NCI-H2081 (cell line): ENCODE data around the gene CAMK4.

Source experiments
- DNase-seq, 2 experiments: peaks; one replicate each; lab custom pipeline; 2025; lab: John Stamatoyannopoulos, UW

Gene CAMK4

DNA sequence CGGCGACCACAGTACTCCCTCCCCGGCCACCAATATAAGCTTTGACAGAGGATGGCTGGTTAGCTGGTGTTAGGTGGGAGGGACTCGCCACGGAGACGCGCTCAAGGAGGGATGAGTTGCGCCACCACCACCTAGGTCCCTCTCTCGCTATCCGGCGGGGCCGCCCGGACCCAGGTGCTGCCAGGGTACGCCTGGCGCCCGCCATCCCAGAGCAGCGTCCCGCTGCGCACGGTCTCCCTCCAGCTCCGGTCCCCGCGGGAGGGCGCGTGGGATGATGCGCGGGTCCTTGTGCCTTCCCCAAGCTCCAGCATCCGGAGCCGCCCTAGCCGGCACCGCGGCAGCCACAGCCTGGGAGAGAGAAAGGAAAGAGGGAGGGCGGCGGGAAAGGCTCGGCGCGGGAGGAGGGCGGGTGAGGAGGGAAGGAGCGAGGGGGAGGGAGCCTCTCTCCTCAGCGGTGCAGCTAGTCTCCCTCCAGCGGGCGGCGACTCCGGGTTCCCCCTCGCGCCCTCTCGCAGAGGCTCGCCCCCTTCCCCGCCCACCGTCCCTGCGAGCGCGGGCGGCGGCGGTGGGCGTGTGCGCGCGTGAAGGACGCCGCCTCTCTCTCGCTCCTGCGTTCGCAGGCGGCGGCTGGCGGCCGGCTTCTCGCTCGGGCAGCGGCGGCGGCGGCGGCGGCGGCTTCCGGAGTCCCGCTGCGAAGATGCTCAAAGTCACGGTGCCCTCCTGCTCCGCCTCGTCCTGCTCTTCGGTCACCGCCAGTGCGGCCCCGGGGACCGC lies at the start of gene CAMK4:
Gene CAMK4 (plus strand): TSS at position 598 of the 774 bp plus-strand sequence. CDS start 100 bp downstream, at position 698.
- peak; percentile 67 to 83 for DNase-seq

DNA sequence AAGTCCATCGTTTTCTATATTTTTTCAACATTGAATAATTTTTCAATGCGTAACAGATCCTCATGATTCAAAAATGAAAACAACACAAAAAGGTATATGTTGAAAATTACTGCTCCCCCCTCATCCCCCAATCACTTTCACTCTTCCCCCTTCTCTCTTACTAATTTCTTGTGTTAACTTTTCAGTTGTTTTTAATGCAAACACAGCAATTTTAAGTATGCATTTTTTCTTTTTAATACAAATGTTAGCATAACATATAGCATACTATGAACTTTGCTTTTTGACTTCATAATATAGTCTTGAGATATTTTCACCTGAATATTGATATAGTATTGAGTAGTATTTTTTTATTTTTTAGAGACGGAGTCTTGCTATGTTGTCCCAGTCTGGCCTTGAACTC lies 41.1 kb upstream of the CAMK4 start:
- DNase-seq = no peak

DNA sequence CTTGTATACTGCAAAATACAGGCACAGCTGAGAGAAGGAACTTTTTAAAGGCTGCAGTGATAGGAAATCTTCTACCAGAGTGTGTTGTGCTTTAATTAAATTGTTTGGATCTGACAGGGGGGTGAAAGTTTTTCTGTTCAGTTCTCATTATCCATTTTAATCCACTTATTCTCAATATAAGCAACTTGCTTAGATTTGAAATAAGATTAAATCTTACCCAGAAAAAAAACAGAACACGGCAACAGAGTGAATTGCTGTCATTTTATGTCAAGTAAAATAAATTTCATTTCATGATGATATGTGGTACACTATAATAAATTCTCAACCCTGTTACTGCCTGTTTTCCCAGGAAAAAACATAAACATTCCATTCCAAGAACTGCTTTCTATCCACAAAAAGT lies 37.1 kb upstream of the CAMK4 start:
- no peak for DNase-seq

DNA sequence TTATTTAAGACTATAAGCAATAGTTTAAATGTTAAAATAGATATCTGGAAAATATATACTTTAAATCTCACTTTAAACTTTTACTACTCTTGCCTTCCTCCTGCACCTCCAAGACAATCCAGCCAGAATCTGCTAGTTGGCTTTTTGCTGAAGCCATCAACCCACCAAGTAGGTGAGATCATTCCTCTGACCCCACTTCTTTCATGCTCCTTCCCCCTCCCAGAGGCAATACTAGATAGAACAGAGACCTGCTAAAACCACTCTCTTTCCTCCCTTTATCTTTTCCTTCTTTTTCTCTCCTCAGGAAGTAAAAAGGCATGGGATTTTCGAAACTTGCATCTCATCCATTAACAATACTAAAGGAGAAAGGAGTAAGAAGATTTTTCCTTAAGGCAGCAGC lies 30.1 kb upstream of the CAMK4 start:
- DNase-seq = no peak

DNA sequence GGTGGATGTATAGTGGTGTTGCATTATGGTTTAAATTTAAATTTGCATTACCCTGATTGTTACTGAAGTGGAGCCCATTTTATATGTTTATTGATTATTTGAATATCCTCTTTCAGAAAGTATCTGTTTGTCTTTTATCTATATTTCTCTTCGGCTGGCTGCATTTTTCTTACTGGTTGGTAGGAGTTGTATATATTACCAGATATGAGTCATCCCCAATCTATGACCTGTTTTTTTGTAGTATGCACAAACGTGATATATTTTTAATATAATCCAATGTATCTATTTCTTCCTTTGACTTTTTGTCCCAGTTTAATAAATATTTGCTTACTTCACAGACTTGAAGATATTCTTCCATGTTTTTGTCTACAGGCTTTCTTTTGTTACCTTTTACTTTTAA lies 29.3 kb upstream of the CAMK4 start:
- DNase-seq = no peak

DNA sequence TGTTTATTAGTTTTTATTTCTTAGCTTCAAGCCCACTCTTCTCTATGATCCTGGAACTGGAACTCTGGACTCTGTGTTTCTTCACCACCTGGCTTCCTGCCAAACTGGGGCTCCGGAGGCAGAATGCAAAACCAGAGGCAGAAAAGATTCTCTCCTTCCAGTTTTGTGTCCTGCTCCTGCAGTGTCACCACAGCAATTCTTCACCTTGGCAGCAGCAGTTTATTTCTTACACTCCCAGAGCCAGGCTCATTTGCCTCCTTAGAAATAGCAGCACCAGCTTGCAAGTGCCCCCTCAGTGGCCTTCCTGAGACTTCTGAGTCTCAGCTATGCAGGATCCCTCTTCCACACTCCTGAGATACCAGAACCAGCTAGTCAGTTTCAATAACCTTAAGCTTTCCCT lies 26.7 kb upstream of the CAMK4 start:
- no peak for DNase-seq

DNA sequence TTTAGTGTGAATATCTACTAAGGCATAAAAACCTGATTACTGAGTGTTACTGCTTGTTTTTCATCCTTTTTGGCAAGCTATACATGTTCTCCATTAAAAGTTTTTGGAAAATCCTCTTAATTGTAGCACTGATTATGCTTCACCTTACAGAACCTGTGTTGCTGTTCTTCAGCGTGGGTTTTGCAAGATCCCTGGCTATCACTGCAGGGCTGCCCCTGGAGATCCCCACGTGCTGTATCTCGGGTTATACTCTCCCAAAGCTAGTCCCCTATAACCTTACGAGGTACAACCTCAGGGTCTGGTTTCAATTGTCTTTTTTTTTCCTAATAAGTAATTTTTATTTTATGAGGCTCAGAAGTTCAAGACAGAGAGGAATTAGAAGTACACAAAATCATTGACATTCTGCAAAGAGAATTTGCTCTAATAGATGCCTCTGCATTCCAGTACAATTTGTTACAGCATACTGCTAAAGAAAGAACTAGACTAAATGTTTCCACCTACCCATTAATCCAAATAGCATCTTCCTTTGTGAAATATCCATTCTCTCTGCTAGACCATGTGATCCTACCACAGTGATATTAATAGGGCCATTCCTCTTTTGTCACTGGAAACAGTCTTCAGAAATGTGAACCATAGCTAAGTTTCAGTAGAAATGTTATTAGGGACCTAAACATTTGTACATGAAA lies 25.8 kb upstream of the CAMK4 start:
- DNase-seq = no peak

DNA sequence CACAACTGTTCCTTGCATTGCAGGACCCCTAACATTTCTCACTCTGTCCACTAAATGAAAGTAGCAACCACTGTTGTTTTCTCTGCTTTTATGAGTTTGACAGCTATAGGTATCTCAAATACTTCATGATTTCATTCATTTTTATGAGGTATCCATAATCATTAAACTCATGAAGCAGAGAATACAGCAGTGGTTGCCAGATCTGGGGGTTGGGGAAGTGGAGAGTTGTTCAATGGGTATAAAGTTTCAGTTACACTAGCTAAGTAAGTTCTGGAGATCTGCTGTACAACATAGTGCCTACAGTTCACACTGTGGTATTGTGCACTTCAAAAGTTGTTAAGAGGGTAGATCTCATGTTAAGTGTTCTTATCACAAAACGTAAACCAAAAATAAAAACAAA lies 23.4 kb upstream of the CAMK4 start:
- no peak for DNase-seq

DNA sequence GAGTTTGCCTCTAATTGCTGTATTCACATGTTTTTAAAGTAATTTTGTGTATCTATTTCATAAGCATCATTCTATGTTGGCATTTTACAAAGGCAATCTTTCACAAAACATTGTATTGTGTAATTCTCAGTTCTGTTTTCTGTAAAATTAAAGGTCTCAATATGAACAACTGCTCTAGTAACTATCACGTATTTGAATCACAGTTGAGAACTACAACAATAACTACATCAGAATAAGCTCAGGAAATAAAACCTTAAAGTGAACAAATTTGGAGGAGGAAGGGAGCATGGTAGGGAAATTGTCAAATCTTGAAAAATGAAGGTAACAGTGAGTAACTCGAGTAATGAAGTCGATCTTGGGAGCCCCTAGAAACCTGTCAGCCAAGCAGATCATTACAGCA lies 22.5 kb upstream of the CAMK4 start:
- DNase-seq = no peak

DNA sequence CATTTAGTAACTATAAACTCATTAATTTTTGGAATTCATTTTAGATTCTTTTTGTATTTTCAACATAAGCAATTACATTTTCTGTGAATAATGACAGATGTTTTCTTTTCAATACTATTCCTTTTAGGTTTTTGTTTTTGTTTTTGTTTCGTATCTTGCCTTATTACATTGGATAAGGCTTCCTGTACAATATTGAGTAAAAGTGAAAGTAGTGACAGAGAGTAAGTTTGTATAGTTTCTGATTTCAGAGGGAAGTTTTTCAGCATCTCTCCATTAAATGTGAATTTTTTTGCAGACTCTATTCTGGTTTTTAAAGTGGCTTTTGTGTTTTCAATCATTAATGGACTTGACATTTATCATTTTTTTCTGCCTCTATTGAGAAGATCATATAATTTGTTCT lies 12.8 kb upstream of the CAMK4 start:
- DNase-seq = no peak

DNA sequence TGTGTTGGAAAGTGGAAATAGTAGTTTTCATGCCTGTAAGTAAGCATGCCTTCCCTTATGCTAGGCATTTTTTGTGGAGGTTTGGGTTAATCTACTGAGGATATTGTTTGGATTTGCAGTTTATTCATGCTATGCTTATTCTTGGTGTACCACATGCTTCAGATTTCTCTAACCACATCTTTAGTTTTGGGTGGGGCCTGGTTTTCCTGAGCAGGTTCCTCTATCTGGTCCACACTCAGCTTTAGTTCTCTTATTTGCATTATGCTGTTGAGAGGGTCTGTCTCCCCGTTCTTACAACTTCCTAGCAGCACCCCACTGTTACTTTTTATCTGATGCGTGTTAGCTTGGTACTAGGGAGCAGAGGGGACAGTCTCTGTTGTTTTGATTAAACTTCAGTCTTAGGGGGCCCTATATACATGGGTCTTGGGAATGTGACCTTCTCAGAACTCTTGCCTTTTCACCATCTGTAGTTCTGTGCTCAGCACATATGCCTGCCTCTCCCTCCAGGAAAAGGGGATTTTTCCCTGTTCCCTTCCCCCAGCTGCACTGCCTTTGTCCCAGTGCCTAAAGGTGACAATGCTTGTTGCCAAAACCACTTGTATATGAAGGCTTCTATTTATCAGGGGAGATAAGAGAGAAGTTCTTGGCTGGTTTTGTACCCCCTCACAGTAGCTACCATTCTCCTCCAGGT lies 10.0 kb upstream of the CAMK4 start:
- DNase-seq = no peak

DNA sequence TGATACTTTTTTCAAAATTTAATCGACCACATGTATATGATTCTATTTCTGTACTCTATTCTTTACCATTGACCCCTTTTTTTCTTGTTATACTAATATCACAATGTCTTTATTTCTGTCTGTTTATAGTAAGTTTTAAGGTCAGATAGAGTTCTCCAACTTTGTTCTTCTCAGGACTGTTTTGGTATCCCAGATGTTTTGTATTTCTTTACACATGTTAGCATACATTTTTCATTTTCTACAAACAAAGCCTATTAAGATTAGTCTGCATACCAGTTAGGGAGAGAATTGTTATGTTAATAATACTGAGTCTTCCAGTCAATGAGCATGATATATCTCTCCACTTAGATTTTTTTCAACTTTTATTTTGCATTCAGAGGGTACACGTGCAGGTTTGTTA lies 8.2 kb upstream of the CAMK4 start:
- DNase-seq = no peak

DNA sequence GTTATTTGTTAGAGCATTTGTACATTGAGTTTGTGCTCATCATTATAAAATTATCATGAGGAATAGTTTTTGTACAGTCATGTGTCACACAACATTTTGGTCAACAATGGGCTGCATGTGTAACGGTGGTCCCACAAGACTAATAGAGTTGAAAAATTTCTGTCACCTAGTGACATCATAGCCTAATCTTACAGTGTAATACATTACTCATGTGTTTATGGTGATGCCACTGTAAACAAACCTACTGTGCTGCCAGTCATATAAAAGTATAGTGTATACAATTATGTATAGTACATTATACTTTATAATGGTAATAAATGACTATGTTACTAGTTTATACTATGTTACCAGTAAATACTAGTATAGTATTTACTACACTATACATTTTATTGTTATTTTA lies 3.0 kb upstream of the CAMK4 start:
- no peak for DNase-seq

DNA sequence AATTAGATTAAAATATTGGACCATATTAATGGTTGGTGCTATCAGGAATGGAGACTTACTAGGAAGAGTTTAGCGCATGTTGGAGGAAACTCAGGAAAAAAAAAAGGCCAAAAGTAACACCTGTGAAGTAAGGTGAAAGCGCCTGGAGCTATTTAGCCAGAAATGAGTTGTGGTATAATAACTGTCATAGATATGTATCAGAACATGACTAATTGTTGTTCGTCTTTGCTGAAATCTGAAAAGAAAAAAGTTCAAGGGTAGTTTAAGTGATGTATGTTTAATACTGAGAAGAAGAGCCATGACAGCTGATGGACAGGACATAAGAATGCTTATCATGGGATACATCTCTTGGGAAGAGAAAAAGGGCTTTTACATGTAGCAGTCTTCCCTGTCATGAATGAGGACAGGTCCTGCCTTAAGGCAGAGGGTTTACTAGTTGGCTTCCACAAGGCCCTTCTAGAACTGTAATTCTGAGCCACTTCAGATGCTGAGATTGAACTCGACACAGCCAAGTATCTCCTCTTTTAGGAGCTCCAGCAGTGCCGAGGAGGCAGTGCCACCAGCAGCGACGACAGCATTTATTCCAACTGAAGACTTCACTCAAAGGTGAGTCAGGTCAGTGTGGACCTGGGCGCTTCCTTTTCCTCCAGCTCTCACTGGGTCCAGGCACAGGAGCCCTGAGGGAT lies 940 bp upstream of the CAMK4 start:
- DNase-seq = no peak

DNA sequence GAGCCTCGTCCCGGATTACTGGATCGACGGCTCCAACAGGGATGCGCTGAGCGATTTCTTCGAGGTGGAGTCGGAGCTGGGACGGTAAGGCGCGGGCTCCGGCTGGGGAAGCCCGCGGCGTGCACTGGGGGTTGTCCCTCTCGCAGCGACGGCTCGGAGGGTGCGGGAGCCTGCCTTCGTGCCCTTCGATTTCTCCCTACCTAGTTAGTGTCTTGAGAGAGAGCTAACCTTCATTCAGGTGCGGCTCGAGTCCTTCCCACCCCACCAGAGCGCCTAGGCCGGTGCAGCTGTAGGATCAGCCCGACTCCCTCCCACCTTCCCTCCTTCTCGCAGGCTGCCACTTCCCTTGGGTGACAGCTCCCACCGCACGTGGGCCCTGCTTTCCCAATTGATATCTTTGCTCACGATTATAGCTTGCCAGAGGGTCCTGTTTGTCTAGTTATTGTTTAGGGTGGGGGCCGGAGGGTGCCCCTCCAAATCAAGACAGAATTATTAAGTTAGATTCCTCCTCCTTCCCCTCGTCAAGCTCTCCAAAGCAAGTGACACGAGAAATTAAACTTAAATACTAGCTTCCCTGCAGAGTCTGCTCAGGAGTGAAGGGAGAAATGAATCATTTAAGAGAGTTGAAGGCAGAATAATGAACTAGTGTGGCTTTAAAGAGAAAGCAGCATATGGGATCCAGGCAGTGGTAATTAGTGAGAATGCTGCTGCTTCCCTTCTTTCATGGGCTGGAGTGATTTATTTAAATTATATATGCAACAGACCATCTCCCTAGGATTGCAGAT lies 569 bp downstream of the CAMK4 start:
- peak in 1 of 2 experiments; percentile 39 for DNase-seq

DNA sequence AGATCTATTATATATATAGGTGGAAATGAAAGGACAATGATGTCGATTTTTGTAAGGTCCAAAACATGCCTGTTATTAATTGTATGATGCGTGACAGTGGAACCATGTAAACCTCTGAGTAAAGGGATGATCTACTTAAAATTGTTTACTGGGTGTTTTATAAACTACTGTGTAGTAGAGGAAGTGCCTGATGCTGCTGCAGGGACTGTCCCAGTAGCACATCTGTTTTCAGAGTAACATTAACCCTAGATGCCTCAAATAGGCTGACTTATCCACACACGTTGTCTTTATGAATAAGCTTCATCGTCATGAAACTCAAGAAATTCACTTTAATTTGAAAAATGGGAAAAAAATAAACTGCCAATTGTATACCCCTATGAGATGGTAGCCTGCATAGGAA lies 1.7 kb downstream of the CAMK4 start:
- DNase-seq = no peak

DNA sequence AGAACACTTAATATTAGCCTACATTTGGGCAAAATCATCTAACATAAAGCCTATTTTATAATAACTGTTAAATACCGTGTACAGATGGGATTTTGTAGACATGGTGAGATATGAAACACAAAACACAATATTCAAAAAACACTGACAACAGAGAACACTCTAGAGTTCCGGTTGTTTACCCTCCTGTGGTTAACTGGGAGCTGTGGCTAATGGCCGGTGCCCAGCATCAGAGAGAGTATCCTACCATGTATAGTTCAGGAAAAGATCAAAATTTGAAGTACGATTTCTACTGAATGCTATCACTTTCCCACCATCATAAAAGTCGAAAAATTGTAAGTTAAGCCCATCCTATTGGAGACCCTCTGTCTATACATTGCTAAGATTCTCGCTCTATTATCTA lies 2.4 kb downstream of the CAMK4 start:
- no peak for DNase-seq

DNA sequence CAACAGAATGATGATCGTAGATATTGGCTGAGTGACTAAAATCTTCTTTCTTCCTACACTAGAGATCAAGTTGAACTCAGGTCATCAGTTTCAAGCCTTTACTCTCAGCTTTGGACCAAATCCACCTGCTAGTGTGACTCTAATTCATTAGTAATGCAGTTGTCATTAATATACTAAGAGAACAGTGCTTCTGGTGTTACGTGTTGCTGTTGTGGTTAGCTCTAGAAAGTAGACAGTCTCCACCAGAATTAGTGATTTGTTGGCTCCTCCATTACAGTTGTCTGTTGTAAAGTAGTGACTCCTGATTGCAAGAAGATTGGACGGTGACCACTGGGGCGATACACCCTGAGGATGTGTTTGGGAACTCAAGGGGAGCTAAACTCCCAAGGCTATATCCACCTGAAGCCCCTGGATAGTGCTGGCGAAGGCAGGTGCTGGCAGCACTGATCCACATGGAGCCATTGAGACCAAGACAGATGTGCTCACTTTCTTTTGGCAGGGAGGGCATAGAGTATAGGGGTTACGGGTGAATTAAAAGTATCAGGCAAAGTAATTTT lies 3.1 kb downstream of the CAMK4 start:
- no peak for DNase-seq

DNA sequence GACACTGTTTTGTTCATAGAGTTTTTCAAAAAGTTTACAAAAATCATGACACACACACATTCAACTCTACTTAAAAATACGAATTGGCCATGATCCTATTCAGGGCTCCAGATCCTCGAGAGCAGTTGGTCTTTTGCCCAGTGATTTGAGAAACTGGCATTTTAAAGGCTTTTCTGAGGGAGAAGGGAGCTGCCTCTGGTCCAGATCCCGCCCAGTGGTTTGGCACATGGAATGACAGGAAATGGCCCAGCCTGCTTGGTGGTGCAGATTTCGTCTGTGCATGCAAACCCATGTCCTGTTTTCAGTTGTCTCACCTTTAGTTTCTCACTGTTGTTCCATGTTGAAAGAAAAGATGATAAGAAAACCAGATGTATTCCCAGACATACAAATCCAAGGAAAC lies 3.6 kb downstream of the CAMK4 start:
- peak in 1 of 2 experiments; percentile 39 for DNase-seq

DNA sequence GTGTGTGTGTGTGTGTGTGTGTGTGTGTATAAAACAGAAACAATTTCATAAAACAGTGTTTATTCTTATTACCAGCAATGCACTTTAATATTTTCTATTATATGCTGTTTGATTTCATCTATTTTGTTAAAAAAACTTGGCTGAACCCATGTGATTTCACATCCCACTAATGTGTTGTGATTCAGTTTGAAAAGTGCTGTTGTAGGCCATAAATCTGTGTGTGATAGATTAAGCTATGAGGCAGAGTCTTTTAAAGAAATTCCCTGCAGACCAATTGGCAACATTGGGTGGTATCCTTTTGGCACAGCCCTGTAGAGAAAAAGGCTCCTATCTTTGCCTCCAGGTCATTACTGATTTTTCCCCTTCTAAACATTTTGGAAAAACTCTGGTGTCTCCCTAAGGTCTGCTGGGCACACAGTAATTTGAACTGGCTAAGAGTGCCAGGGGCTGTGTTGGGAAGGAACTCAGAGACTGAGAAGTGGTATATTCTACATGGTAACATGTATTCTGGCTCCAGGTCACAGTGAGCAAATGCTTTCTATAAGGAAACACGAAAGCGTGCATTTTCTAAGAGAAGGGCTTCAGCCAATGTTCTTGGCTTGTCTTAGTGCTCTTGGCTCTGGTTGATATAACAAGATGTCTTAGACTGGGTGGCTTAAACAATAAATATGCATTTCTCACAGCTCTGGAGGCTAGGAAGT lies 4.5 kb downstream of the CAMK4 start:
- DNase-seq = no peak
